HEK293 (cell line): ENCODE measurements around the gene MAN1C1.
A peak's percentile ranks its signal among the peaks of the same experiment; 100 is the strongest.

ENCODE experiments used
- CTCF ChIA-PET: fragments of 350-600 bp; formaldehyde crosslinking; extraction: SDS; loops from one replicate; lab custom pipeline; 2021; ENCODE audit warnings: antibody characterized with exemption; lab: Yijun Ruan, JAX
- POLR2A ChIA-PET: fragments of 300-600 bp; formaldehyde crosslinking; extraction: SDS; loops from one replicate; lab custom pipeline; 2020; ENCODE audit warnings: antibody characterized with exemption, inconsistent platforms; lab: Yijun Ruan, JAX
- H3K27ac ChIP-seq: fragments of 200-500 bp; sonication (Bioruptor generic); 2 replicates; pipeline ENCODE4 v1.5.1; 2014; ENCODE audit warnings: low read depth, low read length, control low read depth, inconsistent platforms; ENCODE audit errors: extremely low read depth
- H3K36me3 ChIP-seq, 2 experiments: fragments of 200-500 bp in 1 of 2; sonication (Bioruptor generic) in 1 of 2; 1 replicate in 1 of 2; 2 replicates in 1 of 2; pipeline ENCODE4 v1.5.1; 2014 to 2017; ENCODE audit warnings: inconsistent platforms in 2 of 2, low read length in 2 of 2; ENCODE audit not compliant: control insufficient read depth in 2 of 2, insufficient read depth in 1 of 2
- H3K4me1 ChIP-seq: fragments of 200-500 bp; sonication (Bioruptor generic); 2 replicates; pipeline ENCODE4 v1.5.1; 2014; ENCODE audit warnings: mild to moderate bottlenecking, low read length, inconsistent platforms; ENCODE audit not compliant: control insufficient read depth, insufficient read depth
- H3K4me3 ChIP-seq: 2 replicates; pipeline ENCODE4 v1.5.1; 2011; ENCODE audit warnings: low read depth, mild to moderate bottlenecking, control low read depth, low read length, moderate library complexity
- H3K9me3 ChIP-seq: fragments of 200-500 bp; sonication (Bioruptor generic); 2 replicates; pipeline ENCODE4 v1.5.1; 2014; ENCODE audit warnings: low read depth, low read length, inconsistent platforms; ENCODE audit not compliant: control insufficient read depth, insufficient read depth
- GLIS1 ChIP-seq: fragments of 450-650 bp; formaldehyde crosslinking; IDR thresholded peaks from 2 replicates; pipeline ENCODE4 v1.5.1; 2016; ENCODE audit warnings: missing biosample characterization, missing genetic modification characterization
- OVOL3 ChIP-seq: fragments of 450-650 bp; formaldehyde crosslinking; IDR thresholded peaks from 2 replicates; pipeline ENCODE4 v1.5.1; 2016; ENCODE audit warnings: missing biosample characterization, missing genetic modification characterization
- YY2 ChIP-seq: fragments of 450-650 bp; formaldehyde crosslinking; IDR thresholded peaks from 2 replicates; pipeline ENCODE4 v1.5.1; 2016; ENCODE audit warnings: missing biosample characterization, missing genetic modification characterization
- ZBTB7A ChIP-seq: fragments of 450-650 bp; formaldehyde crosslinking; IDR thresholded peaks from 2 replicates; pipeline ENCODE4 v1.5.1; 2016; ENCODE audit warnings: low read depth, missing biosample characterization, missing genetic modification characterization
- ZNF114 ChIP-seq: fragments of 450-650 bp; formaldehyde crosslinking; IDR thresholded peaks from 2 replicates; pipeline ENCODE4 v1.5.0; 2017; ENCODE audit warnings: missing biosample characterization, missing genetic modification characterization
- ZNF121 ChIP-seq: fragments of 450-650 bp; formaldehyde crosslinking; IDR thresholded peaks from 2 replicates; pipeline ENCODE4 v1.5.1; 2016; ENCODE audit warnings: missing biosample characterization, missing genetic modification characterization
- ZNF19 ChIP-seq: fragments of 450-650 bp; formaldehyde crosslinking; IDR thresholded peaks from 2 replicates; pipeline ENCODE4; 2016; ENCODE audit warnings: missing biosample characterization, missing genetic modification characterization, low read depth
- ZNF211 ChIP-seq: fragments of 450-650 bp; formaldehyde crosslinking; IDR thresholded peaks from 2 replicates; pipeline ENCODE4 v1.5.1; 2016; ENCODE audit warnings: low read depth, missing biosample characterization, missing genetic modification characterization
- ZNF23 ChIP-seq: fragments of 450-650 bp; formaldehyde crosslinking; IDR thresholded peaks from 2 replicates; pipeline ENCODE4 v1.5.1; 2016; ENCODE audit warnings: missing biosample characterization, missing genetic modification characterization, borderline replicate concordance
- ZNF335 ChIP-seq: fragments of 450-650 bp; formaldehyde crosslinking; conservative IDR thresholded peaks from 2 replicates; pipeline ENCODE4 v1.5.1; 2016; ENCODE audit warnings: missing biosample characterization, missing genetic modification characterization
- ZNF350 ChIP-seq: fragments of 450-650 bp; formaldehyde crosslinking; IDR thresholded peaks from 2 replicates; pipeline ENCODE4 v1.5.0; 2017; ENCODE audit warnings: missing biosample characterization, mild to moderate bottlenecking, missing genetic modification characterization
- ZNF530 ChIP-seq: fragments of 450-650 bp; formaldehyde crosslinking; IDR thresholded peaks from 2 replicates; pipeline ENCODE4 v1.5.1; 2016; ENCODE audit warnings: low read depth, missing biosample characterization, missing genetic modification characterization
- ZNF629 ChIP-seq: fragments of 450-650 bp; formaldehyde crosslinking; IDR thresholded peaks from 2 replicates; pipeline ENCODE4 v1.5.1; 2017; ENCODE audit warnings: missing biosample characterization, missing genetic modification characterization
- ZNF660 ChIP-seq: fragments of 450-650 bp; IDR thresholded peaks from 2 replicates; pipeline ENCODE4 v1.5.1; 2018; ENCODE audit warnings: missing biosample characterization, mild to moderate bottlenecking, missing genetic modification characterization
- ZNF670 ChIP-seq: fragments of 450-650 bp; formaldehyde crosslinking; IDR thresholded peaks from 2 replicates; pipeline ENCODE4 v1.5.1; 2016; ENCODE audit warnings: missing biosample characterization, missing genetic modification characterization, low read depth
- ZSCAN16 ChIP-seq: fragments of 450-650 bp; formaldehyde crosslinking; IDR thresholded peaks from 2 replicates; pipeline ENCODE4 v1.5.1; 2016; ENCODE audit warnings: missing biosample characterization, missing genetic modification characterization
- TF ChIP-seq, protein P1 (sequence below): fragments of 450-650 bp; formaldehyde crosslinking; IDR thresholded peaks from 2 replicates; pipeline ENCODE4 v1.5.1; 2016; ENCODE audit warnings: missing biosample characterization, missing genetic modification characterization
- TF ChIP-seq, protein P2 (sequence below): fragments of 450-650 bp; IDR thresholded peaks from 2 replicates; pipeline ENCODE4 v1.5.1; 2018; ENCODE audit warnings: missing biosample characterization, missing genetic modification characterization
- TF ChIP-seq, protein P3 (sequence below): IDR thresholded peaks from 2 replicates; pipeline ENCODE4 v1.6.1; 2011; ENCODE audit warnings: mild to moderate bottlenecking, low read depth, low read length, borderline replicate concordance
- TF ChIP-seq, protein P4 (sequence below): fragments of 450-650 bp; formaldehyde crosslinking; IDR thresholded peaks from 2 replicates; pipeline ENCODE4 v1.5.1; 2016; ENCODE audit warnings: missing biosample characterization, missing genetic modification characterization
- TF ChIP-seq, protein P5 (sequence below): fragments of 450-650 bp; formaldehyde crosslinking; IDR thresholded peaks from 2 replicates; pipeline ENCODE4 v1.5.1; 2016; ENCODE audit warnings: missing biosample characterization, missing genetic modification characterization

Gene MAN1C1

DNA sequence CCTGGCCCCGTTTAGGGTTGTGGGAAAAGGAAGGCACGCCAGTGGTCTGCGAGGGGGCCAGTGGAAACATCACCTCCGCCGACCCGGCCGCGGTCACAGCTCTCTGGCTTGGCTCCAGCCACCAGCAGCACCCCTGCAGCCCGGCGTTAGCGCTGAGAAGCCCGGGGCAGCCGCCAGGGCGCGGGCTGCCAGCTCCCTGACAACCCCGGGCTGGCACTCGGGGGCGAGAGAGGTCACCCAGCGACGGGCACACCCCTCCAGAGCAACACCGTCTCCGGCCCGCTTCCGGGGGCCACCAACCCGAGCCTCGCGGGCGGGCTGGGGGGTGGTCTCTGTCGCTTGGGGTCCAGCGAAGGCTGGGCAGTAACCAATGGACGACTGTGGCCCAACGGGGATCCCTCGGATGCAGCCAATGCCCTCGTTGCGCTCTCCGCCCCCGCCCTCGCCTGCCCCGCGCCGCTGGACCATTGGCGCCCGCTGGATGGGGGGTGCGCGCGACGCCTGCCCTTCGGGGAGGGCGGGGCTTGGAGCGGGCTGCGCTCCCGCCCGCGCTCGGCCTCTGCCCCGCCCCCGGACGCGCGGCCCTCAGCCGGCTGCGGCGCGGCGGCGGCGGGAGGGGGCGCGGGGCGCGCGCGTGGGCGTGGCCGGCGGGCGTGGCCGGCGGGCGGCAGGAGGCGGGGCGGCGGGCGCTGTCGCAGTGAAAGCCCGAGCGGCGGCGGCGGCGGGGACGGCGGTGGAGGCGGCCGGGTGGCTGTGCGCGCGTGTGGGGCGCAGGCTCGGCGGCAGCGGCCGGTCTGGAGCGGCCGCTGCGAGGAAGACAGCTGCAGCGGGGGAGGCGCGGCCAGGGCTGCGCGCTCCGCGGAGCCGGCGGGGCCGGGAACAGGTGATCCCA, at the start of gene MAN1C1 (continued):
- TF ChIP-seq, protein P1, sequence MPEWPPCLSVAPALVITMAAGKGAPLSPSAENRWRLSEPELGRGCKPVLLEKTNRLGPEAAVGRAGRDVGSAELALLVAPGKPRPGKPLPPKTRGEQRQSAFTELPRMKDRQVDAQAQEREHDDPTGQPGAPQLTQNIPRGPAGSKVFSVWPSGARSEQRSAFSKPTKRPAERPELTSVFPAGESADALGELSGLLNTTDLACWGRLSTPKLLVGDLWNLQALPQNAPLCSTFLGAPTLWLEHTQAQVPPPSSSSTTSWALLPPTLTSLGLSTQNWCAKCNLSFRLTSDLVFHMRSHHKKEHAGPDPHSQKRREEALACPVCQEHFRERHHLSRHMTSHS (tag by site-specific recombination) = no peak
- TF ChIP-seq ZNF660 = no peak

DNA sequence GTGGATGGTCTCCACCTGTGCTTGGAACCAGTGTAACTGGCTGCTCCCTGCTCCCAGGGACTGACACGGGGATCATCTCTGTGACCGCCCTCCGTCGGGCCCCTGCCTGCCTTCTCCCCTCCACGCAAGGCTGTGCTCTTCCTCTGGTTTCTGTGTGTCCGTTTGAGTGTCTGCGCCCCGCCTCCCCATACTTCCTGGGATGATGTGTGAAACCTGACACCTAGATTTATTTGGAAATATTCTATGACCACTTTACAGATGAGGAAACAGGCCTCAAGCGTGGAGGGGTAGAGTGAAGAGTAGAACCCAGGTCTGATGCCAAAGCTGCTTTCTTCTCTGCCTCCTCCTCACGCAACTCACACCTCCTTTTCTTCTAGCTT, 48.9 kb upstream of the MAN1C1 start:
- no peak overlapping the region for H3K27ac ChIP-seq
- CTCF ChIA-PET = interaction anchor here (0.5 to 1.1 kb wide), 3 partner anchors 48 to 1369 kb away, joined by 3 read pairs; no protein-coding TSS in a partner anchor

DNA sequence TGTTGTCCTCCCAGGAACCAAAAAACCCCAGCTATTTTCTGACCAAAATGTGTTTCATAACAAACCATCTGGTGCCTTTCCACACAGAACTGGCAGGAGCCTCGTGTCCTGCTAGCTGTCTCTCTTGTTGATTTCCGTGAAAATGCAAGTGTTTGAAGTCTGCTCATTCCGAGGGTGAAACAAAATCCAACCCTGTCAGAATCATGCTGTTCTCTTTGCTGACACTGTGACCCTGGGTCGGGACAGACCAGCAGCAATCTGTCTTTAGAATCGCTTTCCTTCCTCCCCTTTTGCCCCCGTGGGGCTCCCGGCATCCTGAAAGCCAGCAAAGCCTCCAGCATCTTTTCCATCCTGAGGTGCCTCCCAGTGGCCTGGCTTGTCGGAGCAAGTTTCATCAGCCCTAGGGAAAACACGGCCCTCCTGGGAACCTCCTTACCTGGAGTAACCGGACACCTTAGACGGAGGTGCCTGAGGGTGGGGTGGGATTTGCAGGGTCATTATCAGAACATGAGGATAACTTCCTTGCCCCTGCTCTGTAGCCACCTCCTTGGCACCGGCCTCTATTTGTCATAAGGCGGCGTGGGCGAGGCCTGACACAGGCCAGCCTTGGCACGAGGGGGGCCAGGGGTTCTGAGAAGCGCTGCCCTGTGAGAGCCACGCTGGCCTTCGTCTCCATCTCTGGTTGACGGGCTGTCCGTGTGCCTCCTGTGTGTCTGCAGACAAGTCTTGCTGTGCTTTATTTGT, 48.3 kb upstream of the MAN1C1 start:
- H3K4me3 ChIP-seq = no peak overlapping the region
- POLR2A ChIA-PET = interaction anchor here (0.6 to 2.1 kb wide), 3 partner anchors 13 to 187 kb away, joined by 4 to 6 read pairs (median 4); no protein-coding TSS in a partner anchor
- CTCF ChIA-PET = interaction anchor here (0.5 to 1.1 kb wide), 3 partner anchors 49 to 1369 kb away, joined by 3 read pairs; no protein-coding TSS in a partner anchor
- peak overlapping the region; percentile 3; the same call in 1 of the 2 replicates for H3K27ac ChIP-seq
- H3K4me1 ChIP-seq = peaks cover 5% of the 10 kb centered on the region
- no peaks in the 10 kb centered on the region for H3K9me3 ChIP-seq
- peaks cover 0 to 18% of the 10 kb centered on the region in 2 experiments; a peak in 1 of 3 replicates for H3K36me3 ChIP-seq
- TF ChIP-seq ZNF530 (tag by site-specific recombination) (no peak), ZNF114 (no peak), OVOL3 (tag by site-specific recombination) (no peak), ZNF335 (tag by site-specific recombination) (peak; percentile 71), ZNF629 (tag by site-specific recombination) (no peak), ZNF350 (tag by site-specific recombination) (no peak), GLIS1 (tag by site-specific recombination) (peak; percentile 42), ZNF121 (tag by site-specific recombination) (no peak), ZNF211 (no peak)
- TF ChIP-seq, protein P2, sequence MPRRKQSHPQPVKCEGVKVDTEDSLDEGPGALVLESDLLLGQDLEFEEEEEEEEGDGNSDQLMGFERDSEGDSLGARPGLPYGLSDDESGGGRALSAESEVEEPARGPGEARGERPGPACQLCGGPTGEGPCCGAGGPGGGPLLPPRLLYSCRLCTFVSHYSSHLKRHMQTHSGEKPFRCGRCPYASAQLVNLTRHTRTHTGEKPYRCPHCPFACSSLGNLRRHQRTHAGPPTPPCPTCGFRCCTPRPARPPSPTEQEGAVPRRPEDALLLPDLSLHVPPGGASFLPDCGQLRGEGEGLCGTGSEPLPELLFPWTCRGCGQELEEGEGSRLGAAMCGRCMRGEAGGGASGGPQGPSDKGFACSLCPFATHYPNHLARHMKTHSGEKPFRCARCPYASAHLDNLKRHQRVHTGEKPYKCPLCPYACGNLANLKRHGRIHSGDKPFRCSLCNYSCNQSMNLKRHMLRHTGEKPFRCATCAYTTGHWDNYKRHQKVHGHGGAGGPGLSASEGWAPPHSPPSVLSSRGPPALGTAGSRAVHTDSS (tag by site-specific recombination) = no peak
- TF ChIP-seq, protein P3, sequence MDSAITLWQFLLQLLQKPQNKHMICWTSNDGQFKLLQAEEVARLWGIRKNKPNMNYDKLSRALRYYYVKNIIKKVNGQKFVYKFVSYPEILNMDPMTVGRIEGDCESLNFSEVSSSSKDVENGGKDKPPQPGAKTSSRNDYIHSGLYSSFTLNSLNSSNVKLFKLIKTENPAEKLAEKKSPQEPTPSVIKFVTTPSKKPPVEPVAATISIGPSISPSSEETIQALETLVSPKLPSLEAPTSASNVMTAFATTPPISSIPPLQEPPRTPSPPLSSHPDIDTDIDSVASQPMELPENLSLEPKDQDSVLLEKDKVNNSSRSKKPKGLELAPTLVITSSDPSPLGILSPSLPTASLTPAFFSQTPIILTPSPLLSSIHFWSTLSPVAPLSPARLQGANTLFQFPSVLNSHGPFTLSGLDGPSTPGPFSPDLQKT = no peak
- TF ChIP-seq, protein P4, sequence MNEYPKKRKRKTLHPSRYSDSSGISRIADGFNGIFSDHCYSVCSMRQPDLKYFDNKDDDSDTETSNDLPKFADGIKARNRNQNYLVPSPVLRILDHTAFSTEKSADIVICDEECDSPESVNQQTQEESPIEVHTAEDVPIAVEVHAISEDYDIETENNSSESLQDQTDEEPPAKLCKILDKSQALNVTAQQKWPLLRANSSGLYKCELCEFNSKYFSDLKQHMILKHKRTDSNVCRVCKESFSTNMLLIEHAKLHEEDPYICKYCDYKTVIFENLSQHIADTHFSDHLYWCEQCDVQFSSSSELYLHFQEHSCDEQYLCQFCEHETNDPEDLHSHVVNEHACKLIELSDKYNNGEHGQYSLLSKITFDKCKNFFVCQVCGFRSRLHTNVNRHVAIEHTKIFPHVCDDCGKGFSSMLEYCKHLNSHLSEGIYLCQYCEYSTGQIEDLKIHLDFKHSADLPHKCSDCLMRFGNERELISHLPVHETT (tag by site-specific recombination) = no peak

More for the DNA sequence above, 48.9 kb upstream of the MAN1C1 start:
- TF ChIP-seq YY2 (tag by site-specific recombination) (no peak), ZNF670 (tag by site-specific recombination) (no peak), ZNF23 (tag by site-specific recombination) (no peak), ZSCAN16 (tag by site-specific recombination) (no peak), ZNF19 (tag by site-specific recombination) (no peak), ZBTB7A (no peak)
- TF ChIP-seq, protein P5, sequence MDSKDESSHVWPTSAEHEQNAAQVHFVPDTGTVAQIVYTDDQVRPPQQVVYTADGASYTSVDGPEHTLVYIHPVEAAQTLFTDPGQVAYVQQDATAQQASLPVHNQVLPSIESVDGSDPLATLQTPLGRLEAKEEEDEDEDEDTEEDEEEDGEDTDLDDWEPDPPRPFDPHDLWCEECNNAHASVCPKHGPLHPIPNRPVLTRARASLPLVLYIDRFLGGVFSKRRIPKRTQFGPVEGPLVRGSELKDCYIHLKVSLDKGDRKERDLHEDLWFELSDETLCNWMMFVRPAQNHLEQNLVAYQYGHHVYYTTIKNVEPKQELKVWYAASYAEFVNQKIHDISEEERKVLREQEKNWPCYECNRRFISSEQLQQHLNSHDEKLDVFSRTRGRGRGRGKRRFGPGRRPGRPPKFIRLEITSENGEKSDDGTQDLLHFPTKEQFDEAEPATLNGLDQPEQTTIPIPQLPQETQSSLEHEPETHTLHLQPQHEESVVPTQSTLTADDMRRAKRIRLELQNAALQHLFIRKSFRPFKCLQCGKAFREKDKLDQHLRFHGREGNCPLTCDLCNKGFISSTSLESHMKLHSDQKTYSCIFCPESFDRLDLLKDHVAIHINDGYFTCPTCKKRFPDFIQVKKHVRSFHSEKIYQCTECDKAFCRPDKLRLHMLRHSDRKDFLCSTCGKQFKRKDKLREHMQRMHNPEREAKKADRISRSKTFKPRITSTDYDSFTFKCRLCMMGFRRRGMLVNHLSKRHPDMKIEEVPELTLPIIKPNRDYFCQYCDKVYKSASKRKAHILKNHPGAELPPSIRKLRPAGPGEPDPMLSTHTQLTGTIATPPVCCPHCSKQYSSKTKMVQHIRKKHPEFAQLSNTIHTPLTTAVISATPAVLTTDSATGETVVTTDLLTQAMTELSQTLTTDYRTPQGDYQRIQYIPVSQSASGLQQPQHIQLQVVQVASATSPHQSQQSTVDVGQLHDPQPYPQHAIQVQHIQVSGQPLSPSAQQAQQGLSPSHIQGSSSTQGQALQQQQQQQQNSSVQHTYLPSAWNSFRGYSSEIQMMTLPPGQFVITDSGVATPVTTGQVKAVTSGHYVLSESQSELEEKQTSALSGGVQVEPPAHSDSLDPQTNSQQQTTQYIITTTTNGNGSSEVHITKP (tag by site-specific recombination) = no peak
- Histone ChIP-seq H3K36me3 (peaks cover 0 to 23% of the 10 kb centered on the region in 2 experiments; a peak in 1 of 3 replicates), H3K4me3 (no peak overlapping the region), H3K9me3 (no peaks in the 10 kb centered on the region), H3K4me1 (peaks cover 5% of the 10 kb centered on the region)
- POLR2A ChIA-PET = interaction anchor here (0.6 to 2.1 kb wide), 2 partner anchors 18 to 186 kb away, joined by 4 to 6 read pairs; no protein-coding TSS in a partner anchor
